PC-9 (cell line): ENCODE results near the gene GEMIN5.

Experiments
- EZH2 ChIP-seq: fragments of 200-600 bp; sonication (generic); IDR thresholded peaks from 2 replicates; pipeline ENCODE4 v1.8.0; 2017; ENCODE audit warnings: antibody characterized with exemption, low read depth
- TF ChIP-seq, protein P1 (sequence below): fragments of 200-600 bp; sonication (generic); conservative IDR thresholded peaks from 2 replicates; pipeline ENCODE4 v1.6.1; 2017; ENCODE audit warnings: mixed run types, antibody characterized with exemption, mild to moderate bottlenecking, moderate library complexity

DNA sequence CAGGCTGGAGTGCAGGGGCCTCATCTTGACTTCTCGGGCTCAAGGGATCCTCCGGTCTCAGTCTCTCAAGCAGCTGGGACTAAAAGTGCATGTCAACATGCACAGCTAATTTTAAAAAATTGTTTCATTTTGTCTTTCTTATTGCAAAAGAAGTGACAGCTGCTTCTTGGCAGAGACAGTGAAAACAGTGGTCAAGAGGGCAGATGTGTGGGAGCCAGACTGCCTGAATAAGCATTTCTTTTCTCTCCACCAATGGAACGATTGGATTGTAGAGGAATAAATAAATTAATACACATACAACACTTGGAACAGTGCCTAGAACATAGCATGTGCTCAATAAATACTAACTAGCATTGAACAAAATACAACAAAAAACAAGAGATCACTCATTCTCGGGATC is 48.1 kb upstream of the GEMIN5 start:
- TF ChIP-seq EZH2: no peak
- TF ChIP-seq, protein P1, sequence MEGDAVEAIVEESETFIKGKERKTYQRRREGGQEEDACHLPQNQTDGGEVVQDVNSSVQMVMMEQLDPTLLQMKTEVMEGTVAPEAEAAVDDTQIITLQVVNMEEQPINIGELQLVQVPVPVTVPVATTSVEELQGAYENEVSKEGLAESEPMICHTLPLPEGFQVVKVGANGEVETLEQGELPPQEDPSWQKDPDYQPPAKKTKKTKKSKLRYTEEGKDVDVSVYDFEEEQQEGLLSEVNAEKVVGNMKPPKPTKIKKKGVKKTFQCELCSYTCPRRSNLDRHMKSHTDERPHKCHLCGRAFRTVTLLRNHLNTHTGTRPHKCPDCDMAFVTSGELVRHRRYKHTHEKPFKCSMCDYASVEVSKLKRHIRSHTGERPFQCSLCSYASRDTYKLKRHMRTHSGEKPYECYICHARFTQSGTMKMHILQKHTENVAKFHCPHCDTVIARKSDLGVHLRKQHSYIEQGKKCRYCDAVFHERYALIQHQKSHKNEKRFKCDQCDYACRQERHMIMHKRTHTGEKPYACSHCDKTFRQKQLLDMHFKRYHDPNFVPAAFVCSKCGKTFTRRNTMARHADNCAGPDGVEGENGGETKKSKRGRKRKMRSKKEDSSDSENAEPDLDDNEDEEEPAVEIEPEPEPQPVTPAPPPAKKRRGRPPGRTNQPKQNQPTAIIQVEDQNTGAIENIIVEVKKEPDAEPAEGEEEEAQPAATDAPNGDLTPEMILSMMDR: no peak
